GM23248 (cell line): ENCODE results near the gene MBOAT1. TPM values are rescaled to one million over a fixed set of nuclear protein-coding genes. Genes with fewer than 3 reads are reported as not detected.
"Not testable (repeated sequence)": the region's sequence is repeated elsewhere in the genome, so short reads cannot be mapped to it uniquely, and the experiment has no call there.

ENCODE experiments used
- DNase-seq: peaks from one replicate; pipeline ENCODE4 v3.0.0-alpha.2; 2015
- H2AFZ ChIP-seq: fragments of 200-600 bp; sonication (generic); 2 replicates; pipeline ENCODE4 v1.6.1; 2016; ENCODE audit warnings: antibody characterized with exemption
- H3F3A ChIP-seq: fragments of 200-600 bp; sonication (generic); 2 replicates; pipeline ENCODE4 v1.6.1; 2016; ENCODE audit warnings: mild to moderate bottlenecking, antibody characterized with exemption, mixed run types; ENCODE audit not compliant: insufficient read depth
- H3K27ac ChIP-seq: fragments of 200-600 bp; sonication (generic); 2 replicates; pipeline ENCODE4 v1.5.1; 2016; ENCODE audit warnings: mild to moderate bottlenecking
- H3K27me3 ChIP-seq: fragments of 200-600 bp; sonication (generic); replicated peaks from 2 replicates; pipeline ENCODE4 v1.6.1; 2016; ENCODE audit warnings: mild to moderate bottlenecking; ENCODE audit not compliant: insufficient read depth
- H3K36me3 ChIP-seq: fragments of 200-600 bp; sonication (generic); 2 replicates; pipeline ENCODE4 v1.6.1; 2016; ENCODE audit warnings: low read depth, mild to moderate bottlenecking
- H3K4me1 ChIP-seq: fragments of 200-600 bp; sonication (generic); 2 replicates; pipeline ENCODE4 v1.6.1; 2016; ENCODE audit warnings: mild to moderate bottlenecking; ENCODE audit not compliant: insufficient read depth
- H3K4me2 ChIP-seq: fragments of 200-600 bp; sonication (generic); one replicate; pipeline ENCODE4 v1.6.1; 2016; ENCODE audit warnings: mild to moderate bottlenecking; ENCODE audit not compliant: unreplicated experiment
- H3K4me3 ChIP-seq: fragments of 200-600 bp; sonication (generic); 2 replicates; pipeline ENCODE4 v1.5.1; 2016; ENCODE audit warnings: mild to moderate bottlenecking
- H3K79me2 ChIP-seq: fragments of 200-600 bp; sonication (generic); 2 replicates; pipeline ENCODE4 v1.6.1; 2016; ENCODE audit warnings: mild to moderate bottlenecking; ENCODE audit not compliant: insufficient read depth
- H3K9ac ChIP-seq: fragments of 200-600 bp; sonication (generic); 2 replicates; pipeline ENCODE4 v1.6.1; 2016; ENCODE audit warnings: mild to moderate bottlenecking
- H3K9me2 ChIP-seq: fragments of 200-600 bp; sonication (generic); 2 replicates; pipeline ENCODE4 v1.6.1; 2016; ENCODE audit warnings: mixed run types, mild to moderate bottlenecking, moderate library complexity; ENCODE audit not compliant: insufficient read depth
- H3K9me3 ChIP-seq: fragments of 200-600 bp; sonication (generic); one replicate; pipeline ENCODE4 v1.6.1; 2017; ENCODE audit warnings: low read depth
- H4K20me1 ChIP-seq: fragments of 200-600 bp; sonication (generic); 2 replicates; pipeline ENCODE4 v1.6.0; 2016; ENCODE audit not compliant: insufficient read depth
- EZH2 ChIP-seq: fragments of 200-600 bp; sonication (generic); IDR thresholded peaks from 2 replicates; pipeline ENCODE4 v1.6.1; 2018; ENCODE audit warnings: antibody characterized with exemption, mild to moderate bottlenecking; ENCODE audit not compliant: insufficient read depth, poor library complexity, severe bottlenecking
- EZH2phosphoT487 ChIP-seq: fragments of 200-600 bp; sonication (generic); IDR thresholded peaks from 2 replicates; pipeline ENCODE4 v1.6.1; 2018; ENCODE audit warnings: antibody characterized with exemption, moderate library complexity, mild to moderate bottlenecking, low read depth; ENCODE audit not compliant: insufficient read depth
- WGBS, 2 experiments: methylation state at CpG; one replicate each; pipeline ENCODE4 v1.1.6; 2015 to 2017; ENCODE audit warnings: low lambda C conversion rate in 2 of 2, low coverage in 1 of 2; ENCODE audit errors: missing lambda C conversion rate in 2 of 2; 5-methylcytosine and 5-hydroxymethylcytosine counted together
- in situ Hi-C: fragments of 300-500 bp; cut with MboI; formaldehyde crosslinking; loops from 2 replicates; pipeline ENCODE4 v1.15.0; 2020
- polyA plus RNA-seq: library from polyadenylated mRNA; unstranded; fragments of >200 nt; fragmentation: Nextera tagmentation; extraction: Ambion mirVana; gene quantifications from 2 replicates; pipeline ENCODE4 v1.2.1, GENCODE V29; 2016
- total RNA-seq: library from RNA; depleted of rRNA; stranded (reverse); fragments of >200 nt; shearing (Covaris generic); gene quantifications from 2 replicates; pipeline ENCODE4 v1.2.3, GENCODE V29; 2014

Gene MBOAT1
- total and polyA plus RNA-seq, 2 experiments from 2014 or later, result 1.8 to 4.0 TPM

DNA sequence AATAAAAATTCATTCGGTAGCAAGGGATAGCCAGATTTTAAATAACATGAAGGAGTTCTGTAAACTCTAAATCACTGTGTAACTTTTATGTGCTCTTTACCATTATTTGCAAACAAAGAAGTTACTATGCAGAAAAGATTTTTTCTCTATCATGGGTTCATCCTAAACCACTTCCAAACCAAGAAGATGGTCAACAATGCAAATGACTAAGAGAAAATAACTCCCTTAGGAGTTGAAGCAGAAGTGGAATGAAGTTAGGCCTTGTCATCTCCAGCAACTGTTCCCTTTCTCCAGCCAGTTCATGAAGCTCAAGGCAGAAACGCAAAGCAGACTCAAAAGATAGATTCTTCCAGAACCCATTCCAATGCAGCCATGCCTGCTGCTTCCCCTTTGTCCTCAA is 66.0 kb downstream of the MBOAT1 start:
- H3K27me3 ChIP-seq, result no peaks in the 10 kb centered on the region
- no peak overlapping the region for H3K4me3 ChIP-seq
- H3K27ac ChIP-seq, result no peak overlapping the region
- H3K4me1 ChIP-seq, result no peaks in the 10 kb centered on the region
- no peaks in the 10 kb centered on the region for H3K36me3 ChIP-seq
- no peak overlapping the region for H3K9ac ChIP-seq
- no peak overlapping the region for H2AFZ ChIP-seq
- H4K20me1 ChIP-seq, result no peaks in the 10 kb centered on the region
- no peak for TF ChIP-seq EZH2phosphoT487
- no peak for TF ChIP-seq EZH2
- H3K79me2 ChIP-seq, result no peaks in the 10 kb centered on the region
- in situ Hi-C loops, result no loop called here
- no peak overlapping the region for H3K4me2 ChIP-seq
- no peaks in the 10 kb centered on the region for H3K9me2 ChIP-seq
- WGBS, 2 experiments, result 99 to 100% methylated on average over 2 of the region's 2 CpGs
- H3K9me3 ChIP-seq, result no peaks in the 10 kb centered on the region
- DNase-seq, result no peak
- H3F3A ChIP-seq, result no peaks in the 10 kb centered on the region

DNA sequence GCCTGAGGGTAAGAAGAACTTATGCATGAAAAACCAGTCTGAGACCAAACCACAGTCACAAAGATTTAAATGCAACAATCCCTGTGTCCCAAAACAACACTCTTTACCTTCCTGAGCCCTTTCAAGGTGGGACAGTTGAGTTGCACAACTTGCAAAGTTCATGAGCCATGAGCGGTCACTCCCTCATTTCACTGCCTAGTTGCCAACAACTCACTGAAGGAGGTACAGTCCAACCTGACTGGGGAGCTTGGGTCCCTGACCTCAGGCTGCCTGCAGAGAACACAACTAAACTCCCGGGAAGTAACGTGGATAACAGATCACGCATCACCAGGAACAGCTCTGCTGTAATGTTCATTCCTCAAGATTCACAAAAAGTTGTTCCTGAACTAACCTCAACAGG is 69.4 kb downstream of the MBOAT1 start:
- Histone ChIP-seq H3K9ac (no peak overlapping the region), H3K4me1 (no peaks in the 10 kb centered on the region), H4K20me1 (no peaks in the 10 kb centered on the region), H2AFZ (no peak overlapping the region), H3K4me2 (no peak overlapping the region), H3K27ac (no peak overlapping the region), H3K9me2 (no peaks in the 10 kb centered on the region), H3K9me3 (no peaks in the 10 kb centered on the region), H3K27me3 (no peaks in the 10 kb centered on the region), H3K36me3 (no peaks in the 10 kb centered on the region), H3K79me2 (no peaks in the 10 kb centered on the region), H3K4me3 (no peak overlapping the region), H3F3A (no peaks in the 10 kb centered on the region)
- no peak for DNase-seq
- TF ChIP-seq EZH2phosphoT487 (no peak), EZH2 (no peak)
- in situ Hi-C loops, result no loop called here
- 95 to 97% methylated on average over 4 of the region's 4 CpGs for WGBS, 2 experiments

DNA sequence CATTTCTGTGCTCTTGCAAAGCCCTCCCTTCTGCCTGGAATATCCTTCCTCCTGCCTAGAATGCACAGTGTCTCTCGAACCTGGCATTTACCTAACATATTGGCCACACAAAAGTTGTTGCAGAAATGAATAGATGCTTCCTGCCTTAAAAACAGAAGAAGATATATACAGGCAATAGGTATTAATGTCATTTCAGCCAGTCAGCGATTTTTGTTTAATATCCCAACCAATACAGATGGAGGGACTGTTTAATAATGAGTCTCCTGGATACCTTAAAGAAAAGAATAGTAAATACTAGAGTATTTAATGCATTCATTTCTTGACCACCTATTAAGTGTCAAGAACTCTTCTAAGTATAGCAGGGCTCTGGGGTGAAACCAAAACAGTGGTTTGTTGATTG is 70.3 kb downstream of the MBOAT1 start:
- Histone ChIP-seq H3K27me3 (no peaks in the 10 kb centered on the region), H3F3A (no peaks in the 10 kb centered on the region), H3K79me2 (no peaks in the 10 kb centered on the region), H3K9ac (no peak overlapping the region), H3K9me3 (no peaks in the 10 kb centered on the region), H3K27ac (no peak overlapping the region), H3K4me2 (no peak overlapping the region), H3K36me3 (no peaks in the 10 kb centered on the region), H3K4me1 (no peaks in the 10 kb centered on the region), H3K9me2 (no peaks in the 10 kb centered on the region), H2AFZ (no peak overlapping the region), H4K20me1 (no peaks in the 10 kb centered on the region), H3K4me3 (no peak overlapping the region)
- TF ChIP-seq EZH2phosphoT487 (no peak), EZH2 (no peak)
- no peak for DNase-seq
- 90 to 93% methylated on average over 2 of the region's 2 CpGs for WGBS, 2 experiments
- in situ Hi-C loops, result no loop called here

DNA sequence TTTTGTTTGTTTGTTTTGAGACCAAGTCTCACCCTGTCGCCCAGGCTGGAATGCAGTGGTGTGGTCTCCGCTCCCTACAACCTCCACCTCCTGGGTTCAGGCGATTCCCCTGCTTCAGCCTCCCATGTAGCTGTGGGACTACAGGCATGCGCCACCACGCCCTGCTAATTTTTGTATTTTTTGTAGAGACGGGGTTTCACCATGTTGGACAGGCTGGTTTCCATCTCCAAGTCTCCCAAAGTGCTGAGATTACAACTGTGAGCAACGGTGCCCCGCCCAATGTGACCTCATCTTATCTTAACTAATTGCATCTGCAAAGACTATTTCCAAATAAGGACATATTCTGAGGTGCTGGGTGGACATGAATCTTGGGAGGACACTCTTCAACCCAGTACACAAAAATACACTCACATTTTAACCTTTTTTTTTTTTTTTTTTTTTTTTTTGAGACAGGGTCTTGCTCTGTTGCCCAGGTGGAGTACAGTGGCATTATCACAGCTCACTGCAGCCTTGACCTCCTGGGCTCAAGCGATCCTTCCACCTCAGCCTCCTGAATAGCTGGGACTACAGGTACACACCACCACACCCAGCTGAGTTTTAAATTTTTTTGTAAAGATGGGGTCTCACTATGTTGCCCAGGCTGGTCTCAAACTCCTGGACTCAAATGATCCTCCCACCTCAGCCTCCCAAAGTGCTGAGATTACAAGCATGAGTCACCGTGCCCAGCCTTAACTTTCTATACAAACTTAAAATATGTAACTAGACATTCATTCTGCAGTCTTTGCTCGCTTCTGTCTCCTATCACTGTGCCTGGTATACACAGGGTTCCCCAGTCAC is 72.9 kb downstream of the MBOAT1 start:
- H3K4me2 ChIP-seq, H2AFZ ChIP-seq, H3K36me3 ChIP-seq, H4K20me1 ChIP-seq, H3K4me1 ChIP-seq, in situ Hi-C loops, H3K9me3 ChIP-seq, H3K27me3 ChIP-seq, DNase-seq, H3F3A ChIP-seq, H3K4me3 ChIP-seq, H3K27ac ChIP-seq, H3K79me2 ChIP-seq, H3K9ac ChIP-seq, H3K9me2 ChIP-seq: not testable (repeated sequence)
- 88 to 91% methylated on average over 11 of the region's 11 CpGs for WGBS, 2 experiments
